NCI-H1105 (cell line): ENCODE data around the gene SUGP1.

Experiments
- DNase-seq: peaks from one replicate; lab custom pipeline; 2025; lab: John Stamatoyannopoulos, UW

SUGP1 gene

DNA sequence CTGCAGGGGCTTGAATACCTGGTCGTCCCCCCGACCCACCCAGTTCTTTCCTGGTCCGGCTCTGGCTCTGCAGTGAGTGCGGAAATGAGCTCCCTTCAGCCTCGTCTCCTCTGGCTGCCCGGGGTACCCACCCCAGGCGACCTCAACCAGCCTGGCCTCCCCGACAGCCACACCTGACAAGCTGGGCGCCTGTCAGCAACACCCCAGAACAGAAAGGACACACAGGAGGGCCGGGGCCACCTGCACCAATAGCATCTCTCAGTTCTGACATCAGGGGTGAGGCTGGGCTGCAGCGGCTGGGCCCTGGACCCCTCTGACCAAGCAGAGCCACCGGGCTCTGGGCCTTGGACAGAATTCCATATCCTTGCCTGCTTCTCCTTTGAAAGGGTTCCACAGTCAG lies 19.7 kb downstream of the SUGP1 start:
- DNase-seq = no peak

DNA sequence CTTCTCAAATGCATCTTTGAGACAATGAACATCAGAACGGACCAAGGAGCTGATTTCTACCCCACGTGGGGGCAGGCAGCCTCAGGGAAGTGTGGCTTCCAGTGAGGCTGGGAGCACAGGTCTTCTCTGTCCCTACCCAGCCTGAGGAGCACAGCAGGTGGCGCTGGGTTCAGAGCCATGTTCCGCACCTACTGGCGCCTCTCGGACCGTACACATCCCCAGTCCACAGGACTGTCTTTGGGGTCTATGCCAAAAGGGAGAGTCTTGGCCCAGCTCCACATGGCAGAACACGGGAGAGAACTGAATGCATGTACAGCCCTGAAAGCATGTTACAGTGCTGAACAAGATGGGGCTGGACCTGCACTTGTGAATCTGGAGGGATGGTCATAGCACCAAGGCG lies 22.6 kb downstream of the SUGP1 start:
- no peak for DNase-seq

DNA sequence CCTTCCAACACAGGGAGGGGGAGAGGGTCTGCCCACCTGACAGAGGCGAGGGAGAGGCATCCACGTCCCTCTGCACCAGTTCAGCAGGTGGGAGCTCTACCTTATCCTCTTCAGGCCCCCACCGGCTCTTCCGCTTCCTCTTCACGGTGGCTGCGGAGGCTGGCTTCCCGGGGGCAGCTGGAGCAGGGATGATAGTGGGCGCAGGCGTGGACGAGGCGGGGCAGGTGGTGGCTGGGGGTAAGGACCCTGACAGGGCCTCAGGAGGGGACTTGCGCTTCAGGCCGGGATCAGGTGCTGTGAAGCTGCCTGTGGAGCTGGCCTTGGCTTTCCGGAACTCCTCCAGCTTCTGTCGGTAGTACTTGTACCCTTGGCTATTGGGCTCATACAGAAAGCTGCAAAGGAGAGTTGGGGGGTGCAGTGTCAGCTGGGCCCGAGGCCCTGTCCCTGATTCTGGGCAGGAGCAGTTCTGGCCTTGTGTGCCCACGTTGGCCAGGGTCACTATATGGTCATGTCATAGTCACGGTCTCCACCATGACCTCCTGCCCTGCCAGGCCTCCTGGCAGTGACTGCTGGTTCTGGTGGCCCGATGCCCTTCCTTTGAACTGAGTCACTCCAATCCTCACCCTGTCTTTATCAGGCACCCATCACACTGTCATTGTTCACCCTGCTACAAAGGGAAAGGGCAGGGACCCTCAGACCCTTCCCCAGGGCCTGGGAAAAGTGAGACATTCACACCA lies 23.2 kb downstream of the SUGP1 start:
- no peak for DNase-seq

DNA sequence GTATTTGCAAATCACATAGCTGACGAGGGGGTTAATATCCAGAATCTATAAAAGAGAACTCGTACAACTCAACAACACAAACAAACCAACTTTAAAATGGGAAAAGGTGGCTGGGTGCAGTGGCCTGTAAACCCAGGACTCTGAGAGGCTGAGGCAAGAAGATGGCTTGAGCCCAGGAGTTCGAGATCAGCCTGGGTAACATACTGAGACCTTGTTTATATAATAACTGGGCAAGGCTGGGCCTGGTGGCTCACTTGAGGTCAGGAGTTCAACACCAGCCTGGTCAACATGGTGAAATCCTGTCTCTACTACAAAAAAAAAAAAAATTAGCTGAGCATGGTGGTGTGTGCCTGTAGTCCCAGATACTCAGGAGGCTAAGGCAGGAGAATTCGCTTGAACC lies 25.4 kb downstream of the SUGP1 start:
- DNase-seq = no peak

DNA sequence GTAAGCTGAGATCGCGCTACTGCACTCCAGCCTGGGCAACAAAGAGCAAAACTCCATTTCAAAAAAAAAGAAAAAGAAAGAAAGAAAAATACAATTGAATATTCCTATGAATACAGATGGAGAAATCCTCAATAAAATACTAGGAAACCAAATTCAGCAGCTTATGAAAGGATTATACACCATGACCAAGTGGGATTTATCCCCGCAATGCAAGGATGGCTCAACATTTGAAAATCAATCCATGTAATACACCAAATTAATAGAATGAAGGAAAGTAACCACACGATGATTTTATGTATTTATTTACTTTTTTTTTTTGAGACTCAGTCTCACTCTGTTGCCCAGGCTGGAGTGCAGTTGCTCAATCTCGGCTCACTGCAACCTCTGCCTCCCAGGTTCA lies 27.7 kb downstream of the SUGP1 start:
- no peak for DNase-seq

DNA sequence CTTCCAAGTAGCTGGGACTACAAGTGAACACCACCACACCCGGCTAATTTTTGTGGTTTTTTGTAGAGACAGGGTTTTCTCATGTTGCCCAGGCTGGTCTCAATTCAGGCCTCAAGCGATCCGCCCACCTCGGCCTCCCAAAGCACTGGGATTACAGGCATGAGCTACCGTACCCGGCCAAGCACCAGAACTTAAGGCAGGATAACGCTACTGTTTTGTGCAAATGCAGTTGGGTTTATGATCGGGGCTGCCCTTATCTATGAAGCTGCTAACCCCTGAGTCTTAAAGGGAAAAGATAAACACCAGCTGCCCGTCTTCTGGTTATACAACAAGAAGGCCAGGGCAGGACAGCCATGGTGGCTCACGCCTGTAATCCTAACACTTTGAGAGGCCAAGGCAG lies 34.6 kb downstream of the SUGP1 start:
- no peak for DNase-seq

DNA sequence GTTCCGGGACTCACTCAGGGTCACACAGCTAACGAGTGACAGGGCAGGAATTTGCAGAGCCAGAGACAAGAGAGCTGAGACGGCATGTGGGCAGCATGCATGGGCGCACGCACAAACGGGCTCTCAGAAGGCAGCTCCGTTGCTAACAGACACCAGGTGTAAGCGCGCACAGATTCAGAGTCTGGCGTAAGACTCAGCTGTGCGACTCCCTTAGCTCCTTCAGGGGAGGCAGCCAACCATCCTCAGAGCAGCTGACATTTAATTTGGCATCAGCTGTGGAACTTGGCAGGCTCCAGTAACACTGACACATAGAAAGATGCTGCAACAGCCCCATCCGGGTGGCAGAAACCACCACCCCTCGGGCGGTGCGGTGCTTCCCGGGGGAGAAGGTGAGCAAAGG lies 39.7 kb downstream of the SUGP1 start:
- no peak for DNase-seq

DNA sequence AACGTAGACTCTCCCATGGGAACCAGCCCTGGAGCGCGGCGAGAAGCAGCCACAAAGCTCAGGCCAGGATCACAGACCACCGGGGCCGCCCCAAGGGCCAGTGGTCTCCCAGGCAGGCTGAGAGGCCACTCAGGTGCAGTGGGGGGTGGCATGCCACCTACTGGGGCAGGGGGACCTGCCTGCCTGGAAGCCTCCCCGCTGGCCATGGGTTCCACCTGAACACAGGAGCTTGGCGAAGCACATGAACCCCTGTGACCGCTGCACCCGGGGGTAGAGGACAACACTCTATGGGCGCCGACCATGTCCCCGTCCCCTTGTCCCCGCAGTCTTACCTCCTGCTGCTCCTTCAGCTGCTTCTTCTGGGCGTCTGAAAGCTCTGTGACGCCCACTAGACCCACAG lies 40.5 kb downstream of the SUGP1 start:
- DNase-seq = no peak

DNA sequence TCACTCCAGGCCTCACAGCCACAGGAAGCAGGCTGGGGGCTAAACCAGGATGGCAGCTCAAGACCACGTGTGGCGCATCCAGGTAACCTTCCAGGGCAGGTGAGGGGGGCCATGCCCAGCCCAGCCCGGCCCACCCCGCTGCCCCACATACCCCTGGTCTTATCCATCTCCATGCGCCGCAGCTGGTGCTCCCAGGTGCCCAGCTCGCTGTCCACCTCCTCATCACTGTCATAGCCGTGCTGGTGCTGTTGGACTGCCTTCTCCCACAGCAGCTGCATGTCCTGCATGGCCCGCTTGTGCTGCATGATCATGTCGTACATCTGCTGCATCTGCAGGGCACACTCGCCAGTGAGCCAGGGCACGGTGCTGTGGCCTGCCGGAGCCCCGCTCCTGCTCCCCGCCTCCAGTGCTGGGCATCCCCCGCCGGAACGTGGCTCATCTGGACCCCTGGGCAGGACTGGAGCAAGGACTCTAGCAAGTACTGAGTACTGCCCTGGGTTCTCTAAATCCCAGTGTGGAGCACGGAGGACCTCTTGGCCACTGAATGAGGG lies 41.2 kb downstream of the SUGP1 start:
- DNase-seq = no peak

DNA sequence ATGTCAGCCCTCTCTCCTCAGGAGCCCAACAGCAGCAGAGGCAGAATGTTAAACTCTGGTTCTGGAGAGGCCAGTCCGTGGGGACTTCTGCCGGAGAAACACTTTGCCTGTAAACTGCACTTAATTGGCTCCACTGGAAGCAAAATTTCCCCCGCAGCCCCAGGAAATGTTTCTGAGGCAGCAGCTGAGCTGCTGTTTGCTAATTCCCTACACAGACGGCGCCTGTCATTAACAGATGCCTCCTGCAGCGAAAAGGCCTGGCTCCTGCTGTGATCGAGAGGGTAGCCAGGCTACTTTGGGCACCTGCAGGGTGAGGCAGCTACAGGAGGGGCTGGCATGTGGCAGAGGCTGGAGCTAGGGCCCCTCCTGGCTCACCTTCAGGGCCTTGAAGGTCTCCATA lies 42.0 kb downstream of the SUGP1 start:
- DNase-seq = no peak

DNA sequence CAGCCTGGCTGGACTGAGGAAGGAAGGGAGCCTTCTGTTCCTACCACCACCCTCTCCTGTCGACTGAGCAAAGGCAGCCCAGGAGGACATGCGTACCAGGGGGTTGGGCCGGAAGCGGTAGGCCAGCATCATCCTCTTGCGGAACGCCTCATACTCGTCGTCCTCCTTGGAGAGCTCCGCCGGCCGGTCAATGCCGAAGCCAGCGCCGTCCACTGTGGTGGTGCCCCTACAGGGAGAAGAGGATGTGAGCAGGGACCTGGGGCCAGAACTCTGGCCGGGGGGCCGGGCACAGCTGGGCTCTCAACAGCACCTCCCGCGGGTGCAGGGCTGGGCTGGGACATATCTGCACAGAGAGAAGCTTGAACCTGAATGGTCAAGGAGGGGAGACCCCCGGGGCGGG lies 43.5 kb downstream of the SUGP1 start:
- no peak for DNase-seq

DNA sequence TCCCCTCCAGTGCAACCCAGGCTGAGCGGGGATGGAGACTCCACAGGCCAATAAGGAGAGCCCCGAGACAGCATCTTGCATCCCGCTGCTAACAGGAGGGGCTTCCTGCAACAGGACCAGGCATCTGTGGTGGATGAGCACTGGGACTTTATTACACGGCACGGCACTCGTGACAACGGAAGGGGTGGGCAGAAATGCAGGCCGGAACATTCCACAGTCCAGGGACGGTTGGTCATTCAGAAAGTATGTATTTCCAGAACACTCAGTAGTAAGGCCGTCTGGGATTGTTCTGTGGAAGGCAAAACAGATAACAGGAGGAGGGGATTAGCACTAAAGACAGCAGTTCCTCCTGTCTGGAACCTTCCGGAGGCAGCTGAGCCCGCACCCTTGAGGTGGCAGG lies 43.9 kb downstream of the SUGP1 start:
- no peak for DNase-seq

DNA sequence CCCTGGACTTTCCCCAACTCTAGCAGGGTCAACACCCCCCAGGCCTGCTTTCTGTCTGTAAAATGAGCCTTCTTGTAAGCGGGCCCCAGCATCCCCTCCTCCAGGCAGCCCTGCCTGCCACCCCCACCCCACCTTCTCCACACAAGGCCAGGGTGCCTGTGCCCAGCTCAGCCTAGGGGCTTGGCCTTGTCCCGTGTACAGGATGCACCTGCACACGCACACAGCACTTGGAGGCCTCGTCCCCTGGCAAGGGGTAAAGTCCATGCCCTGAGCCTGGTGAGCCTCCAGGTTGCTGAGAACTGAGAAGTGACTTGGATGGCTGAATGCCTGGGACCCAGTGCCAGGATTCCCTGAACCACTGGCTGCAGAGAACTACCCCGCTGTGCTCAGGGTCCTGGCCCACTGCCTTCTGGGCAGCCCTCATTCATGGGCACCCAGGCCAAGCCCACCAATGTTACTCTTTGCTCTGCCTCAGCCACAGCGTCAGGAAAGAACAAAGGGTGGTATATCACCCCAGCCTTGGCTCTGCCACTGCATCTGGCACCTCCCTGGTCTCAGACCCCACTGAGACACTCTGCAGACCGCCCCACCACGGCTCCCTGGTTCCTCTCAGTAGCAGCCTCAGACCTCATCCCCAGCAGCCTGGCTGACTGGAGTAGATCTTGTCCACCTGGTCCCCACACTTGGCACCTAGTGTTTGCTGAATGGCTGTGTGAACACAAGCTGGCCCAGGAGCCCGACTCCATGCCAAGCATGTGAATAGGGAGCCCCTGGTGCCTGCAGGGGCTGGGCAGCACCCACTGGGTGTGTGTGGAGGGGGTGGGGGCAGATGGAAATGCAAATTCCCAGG lies 45.4 kb downstream of the SUGP1 start:
- no peak for DNase-seq

DNA sequence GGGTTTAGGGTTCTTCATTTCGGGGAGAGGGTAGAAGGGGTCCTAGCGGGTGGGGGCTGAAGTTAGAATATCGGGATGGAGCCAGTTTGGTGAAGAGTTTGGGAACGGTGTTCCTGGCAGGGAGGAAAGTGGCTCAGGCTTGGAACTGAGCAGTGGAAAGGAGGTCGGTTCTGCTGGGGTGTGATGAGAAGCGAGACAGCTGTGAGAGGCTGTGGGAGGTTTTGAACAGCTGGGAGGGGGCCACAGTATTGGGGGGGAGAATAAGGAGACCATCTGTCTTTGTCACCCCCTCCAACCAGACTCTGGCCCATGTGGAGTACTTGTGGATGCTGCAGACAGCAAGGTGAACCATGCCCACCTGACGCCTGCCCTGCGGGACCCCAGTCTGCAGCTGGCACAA lies 46.2 kb downstream of the SUGP1 start:
- no peak for DNase-seq

DNA sequence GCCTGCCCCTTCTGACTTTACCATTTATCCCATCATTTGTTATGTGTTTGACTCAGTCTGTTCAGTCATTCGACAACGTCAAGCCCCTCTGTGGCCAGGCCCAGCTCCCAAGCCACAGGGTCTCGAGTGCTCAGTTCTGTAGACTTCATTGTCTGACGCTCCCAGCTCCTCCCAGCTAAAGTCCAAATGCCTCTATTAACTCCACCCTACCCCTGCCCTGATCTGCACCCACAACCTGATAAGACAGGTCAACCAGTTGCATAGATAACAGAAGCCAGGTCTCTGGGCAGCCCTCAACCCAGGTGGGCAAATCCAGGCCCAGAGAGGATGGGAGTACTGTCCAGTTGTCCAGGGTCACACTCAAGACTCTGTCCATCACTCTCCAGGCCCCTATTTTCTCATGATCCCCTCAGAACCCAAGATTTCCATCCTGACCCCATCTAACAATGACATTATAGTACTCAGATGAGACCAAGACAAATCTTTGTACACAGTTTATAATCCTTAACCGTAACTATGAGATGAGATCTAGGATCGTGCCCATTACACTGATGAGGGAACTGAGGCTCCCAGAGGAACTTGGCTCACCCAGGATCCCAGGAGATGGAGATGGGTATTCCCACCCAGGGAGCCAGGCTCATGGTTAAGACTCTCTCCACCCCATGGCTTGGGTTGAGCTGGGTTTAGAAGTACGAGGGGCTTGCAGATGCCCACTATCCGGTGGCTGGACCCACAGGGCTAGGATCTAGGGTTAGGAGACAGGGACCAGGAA lies 48.3 kb downstream of the SUGP1 start:
- DNase-seq = no peak

DNA sequence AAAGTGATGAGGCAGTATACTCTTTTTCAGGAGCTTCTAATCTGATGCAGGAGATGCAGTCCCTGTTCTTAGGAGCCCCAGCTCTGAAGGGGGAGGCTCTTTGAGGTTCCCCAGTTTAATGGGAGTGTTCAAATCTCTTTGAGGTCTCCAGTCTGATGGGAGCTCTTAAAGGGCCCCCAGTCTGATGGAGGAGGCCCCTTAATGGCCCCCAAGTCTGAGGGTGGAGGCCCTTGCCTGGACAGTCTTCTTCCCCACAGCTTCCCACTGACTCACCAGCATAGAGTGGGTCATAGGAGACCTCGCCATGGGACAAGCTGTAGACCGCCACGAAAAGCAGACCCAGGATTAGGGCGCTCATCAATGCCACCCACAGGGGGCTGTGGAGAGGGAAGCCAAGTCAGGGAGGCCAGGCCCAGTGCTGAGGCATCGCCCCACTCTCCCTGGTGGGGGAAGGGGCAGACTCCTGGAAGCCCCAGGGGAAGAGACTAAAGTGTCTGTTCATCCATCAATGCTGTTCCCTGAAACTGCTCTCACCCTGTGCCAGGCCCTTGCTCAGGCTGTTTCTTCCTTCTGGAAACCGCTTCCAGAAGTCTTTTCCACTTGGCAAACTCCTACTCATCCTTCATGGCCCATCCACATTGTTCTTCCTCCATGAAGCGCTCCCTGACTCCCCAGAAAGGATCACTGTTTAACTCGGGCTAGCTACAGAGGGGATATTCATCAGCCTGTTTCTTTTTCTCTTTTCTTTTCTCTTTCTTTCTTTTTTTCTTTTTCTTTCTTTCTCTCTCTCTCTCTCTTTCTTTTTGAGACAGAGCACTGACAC lies 49.3 kb downstream of the SUGP1 start:
- no peak for DNase-seq

DNA sequence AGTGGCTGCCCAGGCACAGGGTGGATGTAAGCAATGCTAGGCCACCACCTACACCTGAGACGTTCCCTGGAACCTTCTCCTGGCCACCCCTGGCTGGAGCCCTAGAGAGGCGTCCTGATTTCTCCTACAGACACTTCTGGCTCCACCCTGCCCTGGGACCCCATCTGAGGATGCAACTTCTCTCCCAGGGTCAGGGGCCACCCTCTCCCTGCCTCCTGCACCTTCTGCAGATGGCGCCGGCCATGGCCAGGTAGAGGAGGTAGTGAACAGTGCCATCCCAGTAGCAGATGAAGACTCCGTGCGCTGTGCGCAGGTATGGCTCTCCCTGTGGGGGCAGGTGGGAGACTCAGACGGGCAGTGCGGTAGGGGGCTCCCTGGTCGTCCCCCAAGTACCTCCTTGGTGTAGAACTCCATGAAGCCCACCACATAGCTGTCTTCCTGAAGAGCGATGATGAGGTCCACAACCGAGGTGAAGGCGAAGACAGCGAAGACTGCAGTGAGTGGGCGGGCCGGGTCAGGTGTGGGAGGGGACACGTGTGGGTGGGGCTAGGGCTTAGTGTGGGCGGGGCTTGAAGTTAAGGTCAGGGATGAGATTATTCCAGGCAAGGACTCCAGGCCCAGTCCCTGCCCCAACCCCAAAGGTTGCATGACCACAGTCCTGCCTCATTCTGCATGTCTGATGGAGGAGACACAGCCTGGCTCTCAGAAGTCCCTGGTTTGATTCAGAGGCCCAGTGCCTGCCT lies 50.2 kb downstream of the SUGP1 start:
- no peak for DNase-seq

DNA sequence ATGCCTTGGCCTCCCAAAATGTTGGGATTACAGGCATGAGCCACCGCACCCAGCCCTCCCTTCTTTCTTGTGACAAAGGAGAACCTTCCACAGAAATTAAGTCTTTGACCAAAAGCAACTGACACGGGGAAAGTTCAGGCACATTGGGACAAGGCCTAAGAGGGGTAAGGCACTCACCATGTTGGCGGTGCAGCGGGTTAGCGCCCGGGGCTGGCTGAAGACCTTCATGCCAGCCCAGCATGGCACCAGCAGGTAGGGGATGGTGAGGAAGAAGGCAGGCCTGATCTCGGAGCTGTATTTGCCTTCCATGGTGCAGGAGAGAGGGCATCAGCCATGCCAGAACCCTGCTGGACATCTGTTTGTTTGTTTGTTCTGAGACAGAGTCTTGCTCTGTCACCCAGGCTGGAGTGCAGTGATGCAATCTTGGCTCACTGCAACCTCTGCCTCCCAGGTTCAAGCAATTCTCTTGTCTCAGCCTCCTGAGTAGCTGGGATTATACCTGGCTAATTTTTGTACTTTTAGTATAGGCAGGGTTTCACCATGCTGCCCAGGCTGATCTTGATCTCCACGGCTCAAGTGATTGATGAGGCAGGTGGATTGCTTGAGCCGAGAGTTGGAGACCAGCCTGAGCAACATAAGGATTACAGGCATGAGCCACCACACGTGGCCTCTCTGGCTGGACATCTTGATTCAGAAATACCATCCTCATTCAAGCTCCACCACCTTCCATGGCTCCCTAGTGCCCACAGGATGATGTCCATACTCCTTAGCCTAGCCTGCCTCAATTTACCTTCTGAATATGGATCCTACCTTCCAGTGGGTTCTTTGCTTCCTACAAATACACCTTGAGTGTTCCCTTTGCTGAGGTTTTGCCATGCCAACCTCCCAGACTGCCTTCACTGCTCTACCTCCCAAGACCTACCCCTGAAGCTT lies 51.6 kb downstream of the SUGP1 start:
- no peak for DNase-seq

DNA sequence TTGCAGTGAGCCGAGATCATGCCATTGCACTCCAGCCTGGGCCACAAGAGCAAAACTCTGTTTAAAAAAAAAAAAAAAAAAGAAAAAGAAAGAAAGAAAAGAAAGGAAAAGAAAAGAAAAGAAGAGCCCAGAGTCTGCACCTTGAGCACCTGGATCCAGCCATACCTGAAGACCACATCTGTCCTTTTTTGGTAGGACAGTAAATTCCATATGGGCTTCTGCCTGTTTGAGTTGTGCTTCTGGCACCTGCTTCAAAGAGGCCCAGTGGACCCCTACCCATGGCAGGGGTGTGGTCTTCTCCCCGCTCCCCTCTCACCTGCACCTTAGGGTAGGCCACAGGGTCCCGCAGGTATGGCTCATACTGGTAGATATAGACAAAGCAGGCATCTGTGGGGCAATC lies 53.0 kb downstream of the SUGP1 start:
- DNase-seq = no peak
